Measurements from ENCODE around the gene MPDZ. TPM values are rescaled to one million over a fixed set of nuclear protein-coding genes. Genes with fewer than 3 reads are reported as not detected.

Gene MPDZ
- total RNA-seq, 1 donor from 2014 or later = 88.3 TPM

DNA sequence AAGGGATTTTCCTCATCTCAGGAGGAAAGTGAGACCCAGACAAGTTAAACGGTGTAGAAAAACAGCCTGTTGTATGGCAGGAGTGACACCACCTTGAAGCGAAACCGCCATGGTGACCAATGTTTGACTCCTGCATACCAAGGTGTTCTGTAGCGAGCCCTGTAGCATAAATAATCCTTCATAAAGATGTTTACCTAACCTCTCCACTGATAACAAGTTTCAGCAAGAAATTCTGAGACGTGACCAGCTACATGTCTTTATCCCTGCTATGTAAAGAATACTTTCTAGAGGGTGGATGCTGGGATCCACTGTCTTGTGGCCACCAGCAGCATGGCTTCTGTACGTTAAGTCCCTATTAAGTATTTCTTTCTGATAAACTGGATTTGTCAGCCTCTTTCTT, 148.1 kb downstream of the MPDZ start:
- no peak overlapping the region for H3K27ac ChIP-seq
- no peak for DNase-seq (ENCODE audit: low spot score)
- no peaks in the 10 kb centered on the region for H3K79me2 ChIP-seq (ENCODE audit: low read depth)
- no peak overlapping the region for H2AFZ ChIP-seq (replicated peaks)
- peaks cover 8% of the 10 kb centered on the region for H3K36me3 ChIP-seq
- Mint-ChIP-seq H3K4me1 (no peaks in the 10 kb centered on the region), H3K36me3 (peaks cover 36% of the 10 kb centered on the region), H3K27ac (no peak overlapping the region), H3K9me3 (no peaks in the 10 kb centered on the region), H3K4me3 (no peak overlapping the region), H3K27me3 (ENCODE audit: insufficient read depth, low read depth) (no peaks in the 10 kb centered on the region)
- no peaks in the 10 kb centered on the region for H3K4me1 ChIP-seq
- no peak overlapping the region for H3K4me2 ChIP-seq
- no peak overlapping the region for H3K9ac ChIP-seq
- H3K9me3 ChIP-seq (ENCODE audit: low read depth) = no peaks in the 10 kb centered on the region
- TF ChIP-seq, protein P1, sequence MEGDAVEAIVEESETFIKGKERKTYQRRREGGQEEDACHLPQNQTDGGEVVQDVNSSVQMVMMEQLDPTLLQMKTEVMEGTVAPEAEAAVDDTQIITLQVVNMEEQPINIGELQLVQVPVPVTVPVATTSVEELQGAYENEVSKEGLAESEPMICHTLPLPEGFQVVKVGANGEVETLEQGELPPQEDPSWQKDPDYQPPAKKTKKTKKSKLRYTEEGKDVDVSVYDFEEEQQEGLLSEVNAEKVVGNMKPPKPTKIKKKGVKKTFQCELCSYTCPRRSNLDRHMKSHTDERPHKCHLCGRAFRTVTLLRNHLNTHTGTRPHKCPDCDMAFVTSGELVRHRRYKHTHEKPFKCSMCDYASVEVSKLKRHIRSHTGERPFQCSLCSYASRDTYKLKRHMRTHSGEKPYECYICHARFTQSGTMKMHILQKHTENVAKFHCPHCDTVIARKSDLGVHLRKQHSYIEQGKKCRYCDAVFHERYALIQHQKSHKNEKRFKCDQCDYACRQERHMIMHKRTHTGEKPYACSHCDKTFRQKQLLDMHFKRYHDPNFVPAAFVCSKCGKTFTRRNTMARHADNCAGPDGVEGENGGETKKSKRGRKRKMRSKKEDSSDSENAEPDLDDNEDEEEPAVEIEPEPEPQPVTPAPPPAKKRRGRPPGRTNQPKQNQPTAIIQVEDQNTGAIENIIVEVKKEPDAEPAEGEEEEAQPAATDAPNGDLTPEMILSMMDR (IDR thresholded peaks at IDR 0.05) = no peak
- TF ChIP-seq EZH2phosphoT487 (IDR thresholded peaks at IDR 0.05) (no peak), EZH2 (IDR thresholded peaks at IDR 0.05) (no peak)
- no peak overlapping the region for H3K4me3 ChIP-seq
- H4K20me1 ChIP-seq (ENCODE audit: low read depth) = no peaks in the 10 kb centered on the region
- no peaks in the 10 kb centered on the region for H3F3A ChIP-seq (ENCODE audit: low read depth)
- H3K27me3 ChIP-seq = no peaks in the 10 kb centered on the region

DNA sequence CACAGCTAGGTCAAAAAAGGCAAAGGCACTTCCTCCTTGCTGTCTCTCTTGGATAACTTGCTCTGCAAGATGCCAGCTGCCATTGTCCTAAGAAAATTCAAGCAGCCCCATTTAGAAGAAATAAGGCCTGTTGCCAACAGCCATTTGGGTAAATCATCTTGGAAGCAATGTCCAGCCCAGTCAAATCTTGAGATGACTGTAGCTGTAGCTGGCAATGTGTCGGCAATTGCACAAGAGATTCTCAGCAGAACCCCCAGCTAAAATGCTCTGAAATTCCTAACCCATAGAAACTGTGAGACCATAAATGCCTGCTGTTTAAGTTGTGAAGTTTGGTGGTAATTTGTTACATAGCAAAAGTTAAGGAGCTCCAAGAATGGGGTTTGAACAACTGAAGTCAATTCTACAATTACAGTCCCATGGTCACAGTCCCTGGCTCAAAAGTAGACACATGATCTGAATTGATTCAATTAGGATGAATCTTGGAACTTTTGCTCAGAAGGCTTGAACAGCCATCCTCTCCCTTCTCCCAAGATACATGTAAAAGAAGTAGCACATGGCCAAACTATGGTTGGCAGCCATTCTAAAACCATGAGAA, 151.1 kb downstream of the MPDZ start:
- Mint-ChIP-seq H3K4me1 (no peaks in the 10 kb centered on the region), H3K36me3 (peaks cover 33% of the 10 kb centered on the region), H3K9me3 (no peaks in the 10 kb centered on the region), H3K27me3 (ENCODE audit: insufficient read depth, low read depth) (no peaks in the 10 kb centered on the region), H3K4me3 (no peak overlapping the region), H3K27ac (no peak overlapping the region)
- Histone ChIP-seq H3K9ac (no peak overlapping the region), H3K27me3 (no peaks in the 10 kb centered on the region), H3K4me3 (no peak overlapping the region), H3K36me3 (peaks cover 8% of the 10 kb centered on the region), H2AFZ (replicated peaks) (no peak overlapping the region), H4K20me1 (ENCODE audit: low read depth) (no peaks in the 10 kb centered on the region), H3K4me2 (no peak overlapping the region), H3K4me1 (no peaks in the 10 kb centered on the region), H3K79me2 (ENCODE audit: low read depth) (no peaks in the 10 kb centered on the region), H3K27ac (no peak overlapping the region), H3F3A (ENCODE audit: low read depth) (no peaks in the 10 kb centered on the region), H3K9me3 (ENCODE audit: low read depth) (no peaks in the 10 kb centered on the region)
- no peak for DNase-seq (ENCODE audit: low spot score)
- TF ChIP-seq EZH2phosphoT487 (IDR thresholded peaks at IDR 0.05) = no peak
- no peak for TF ChIP-seq EZH2 (IDR thresholded peaks at IDR 0.05)
- TF ChIP-seq, protein P1 (IDR thresholded peaks at IDR 0.05) = no peak

- H3K9me3 ChIP-seq (ENCODE audit: low read depth) = no peaks in the 10 kb centered on the region
- Mint-ChIP-seq H3K27ac (no peak overlapping the region), H3K4me1 (no peaks in the 10 kb centered on the region), H3K27me3 (ENCODE audit: insufficient read depth, low read depth) (no peaks in the 10 kb centered on the region), H3K4me3 (no peak overlapping the region), H3K36me3 (peaks cover 37% of the 10 kb centered on the region), H3K9me3 (no peaks in the 10 kb centered on the region)
- no peak overlapping the region for H3K9ac ChIP-seq
- no peaks in the 10 kb centered on the region for H4K20me1 ChIP-seq (ENCODE audit: low read depth)
- H3K79me2 ChIP-seq (ENCODE audit: low read depth) = no peaks in the 10 kb centered on the region
- H2AFZ ChIP-seq (replicated peaks) = no peak overlapping the region
- no peaks in the 10 kb centered on the region for H3F3A ChIP-seq (ENCODE audit: low read depth)
- no peak overlapping the region for H3K4me2 ChIP-seq
- TF ChIP-seq, protein P1 (IDR thresholded peaks at IDR 0.05) = no peak
- no peak for TF ChIP-seq EZH2 (IDR thresholded peaks at IDR 0.05)
- TF ChIP-seq EZH2phosphoT487 (IDR thresholded peaks at IDR 0.05) = no peak
- H3K27ac ChIP-seq = no peak overlapping the region
- H3K27me3 ChIP-seq = no peaks in the 10 kb centered on the region
- H3K4me3 ChIP-seq = no peak overlapping the region
- DNase-seq (ENCODE audit: low spot score) = no peak
- H3K36me3 ChIP-seq = no peaks in the 10 kb centered on the region
- H3K4me1 ChIP-seq = no peaks in the 10 kb centered on the region
Measured at GRCh38 chr9:13127131-13127530, 152.4 kb downstream of the MPDZ start.

Data from neural progenitor cell (in vitro differentiated cells).